Adrenal gland (tissue), 5 donors: ENCODE data around the gene JAKMIP2.

Source experiments
- POLR2A ChIP-seq, 2 donors: fragments of 450-650 bp; IDR thresholded peaks; one replicate each; pipeline ENCODE4 v1.6.1; 2017; ENCODE audit warnings: antibody characterized with exemption in 2 of 2, mild to moderate bottlenecking in 2 of 2, moderate library complexity in 1 of 2
- TF ChIP-seq, protein P1 (sequence below), 6 experiments: fragments of 450-650 bp in 4 of 6; fragments of 200-600 bp in 2 of 6; sonication (generic) in 1 of 6; IDR thresholded peaks; 1 replicate in 5 of 6; 2 replicates in 1 of 6; pipeline versions ENCODE4 v1.5.1 to v1.8.0; 2016 to 2021; ENCODE audit warnings: antibody characterized with exemption in 6 of 6, mild to moderate bottlenecking in 2 of 6, moderate library complexity in 1 of 6
- donor health status: DM: no; HTN: no; CAD: no.

DNA sequence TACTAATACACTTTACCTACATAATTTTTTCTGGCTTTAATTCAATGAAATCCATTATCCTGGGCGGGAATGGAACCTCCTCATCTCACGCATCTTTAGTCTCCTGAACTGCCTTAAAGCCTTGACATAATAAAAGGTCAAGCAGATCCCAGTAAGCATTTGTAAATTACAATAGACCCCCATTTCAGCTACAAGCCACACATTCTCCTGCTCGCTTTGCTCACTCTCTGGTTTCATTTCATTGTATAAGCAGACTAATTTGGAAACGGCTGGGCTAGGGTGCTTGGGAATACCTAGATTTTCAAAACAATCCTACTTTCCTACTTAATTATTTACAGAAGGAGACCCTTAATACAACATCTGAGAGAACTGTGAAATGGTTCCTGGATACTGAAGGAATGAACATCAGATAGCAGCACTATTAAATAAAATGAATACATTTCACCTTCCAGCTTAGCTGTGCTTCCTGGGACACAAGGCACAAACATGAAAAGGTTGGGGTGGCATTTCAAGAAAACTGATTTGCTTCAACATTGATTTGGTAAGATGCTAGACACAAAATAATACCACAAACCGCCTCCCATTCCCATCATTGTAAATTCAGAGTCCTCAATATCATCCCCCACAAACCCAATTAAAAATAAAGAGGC, 1.5 kb downstream of the JAKMIP2 start:
- TF ChIP-seq, protein P1, sequence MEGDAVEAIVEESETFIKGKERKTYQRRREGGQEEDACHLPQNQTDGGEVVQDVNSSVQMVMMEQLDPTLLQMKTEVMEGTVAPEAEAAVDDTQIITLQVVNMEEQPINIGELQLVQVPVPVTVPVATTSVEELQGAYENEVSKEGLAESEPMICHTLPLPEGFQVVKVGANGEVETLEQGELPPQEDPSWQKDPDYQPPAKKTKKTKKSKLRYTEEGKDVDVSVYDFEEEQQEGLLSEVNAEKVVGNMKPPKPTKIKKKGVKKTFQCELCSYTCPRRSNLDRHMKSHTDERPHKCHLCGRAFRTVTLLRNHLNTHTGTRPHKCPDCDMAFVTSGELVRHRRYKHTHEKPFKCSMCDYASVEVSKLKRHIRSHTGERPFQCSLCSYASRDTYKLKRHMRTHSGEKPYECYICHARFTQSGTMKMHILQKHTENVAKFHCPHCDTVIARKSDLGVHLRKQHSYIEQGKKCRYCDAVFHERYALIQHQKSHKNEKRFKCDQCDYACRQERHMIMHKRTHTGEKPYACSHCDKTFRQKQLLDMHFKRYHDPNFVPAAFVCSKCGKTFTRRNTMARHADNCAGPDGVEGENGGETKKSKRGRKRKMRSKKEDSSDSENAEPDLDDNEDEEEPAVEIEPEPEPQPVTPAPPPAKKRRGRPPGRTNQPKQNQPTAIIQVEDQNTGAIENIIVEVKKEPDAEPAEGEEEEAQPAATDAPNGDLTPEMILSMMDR (IDR thresholded peaks at IDR 0.05) = no peak
- no peak for TF ChIP-seq POLR2A (IDR thresholded peaks at IDR 0.05)
